GM12892 (cell line): ENCODE results near the gene ASB2.

Experiments
- POLR2A ChIP-seq: IDR thresholded peaks from 2 replicates; pipeline ENCODE4 v1.6.1; 2011; ENCODE audit warnings: low read depth, low read length, control low read depth
- POLR2AphosphoS5 ChIP-seq: IDR thresholded peaks from 2 replicates; pipeline ENCODE4 v1.6.1; 2011; ENCODE audit warnings: low read depth, low read length, control low read depth
- TAF1 ChIP-seq: IDR thresholded peaks from 2 replicates; pipeline ENCODE4 v1.6.1; 2011; ENCODE audit warnings: low read depth, mild to moderate bottlenecking, control low read depth, low read length, borderline replicate concordance

DNA sequence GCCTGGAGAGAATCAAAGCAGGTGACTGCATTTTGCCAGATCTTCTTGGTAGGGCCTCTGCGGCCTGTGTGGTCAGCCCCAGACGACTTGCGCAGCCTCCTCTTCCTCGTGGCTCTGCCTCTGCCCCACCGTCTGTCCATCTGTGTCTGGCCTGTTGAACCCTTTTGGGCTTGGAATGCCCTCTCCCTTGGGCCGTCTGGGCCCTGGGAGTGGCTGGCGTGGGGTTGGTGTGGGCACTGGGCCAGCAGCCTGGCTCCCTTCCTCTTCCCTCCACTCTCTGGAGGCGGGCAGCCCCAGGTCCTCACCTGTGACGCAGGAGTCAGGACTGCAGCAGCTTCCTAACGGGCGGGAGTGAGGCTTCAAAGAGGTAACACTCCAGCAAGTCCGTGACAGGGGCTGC, 11.0 kb upstream of the ASB2 start:
- TF ChIP-seq POLR2A (no peak), POLR2AphosphoS5 (no peak), TAF1 (no peak)
